ENCODE data around the gene KCNMA1. TPM values are rescaled to one million over a fixed set of nuclear protein-coding genes. Genes with fewer than 3 reads are reported as not detected.

Gene KCNMA1
- total and polyA plus RNA-seq, 9 of the 15 experiments (the other 6 are each of a cell fraction or from before 2014, with no cell fraction given), result 0.01 to 0.95 (median 0.15) TPM; not detected in 4

DNA sequence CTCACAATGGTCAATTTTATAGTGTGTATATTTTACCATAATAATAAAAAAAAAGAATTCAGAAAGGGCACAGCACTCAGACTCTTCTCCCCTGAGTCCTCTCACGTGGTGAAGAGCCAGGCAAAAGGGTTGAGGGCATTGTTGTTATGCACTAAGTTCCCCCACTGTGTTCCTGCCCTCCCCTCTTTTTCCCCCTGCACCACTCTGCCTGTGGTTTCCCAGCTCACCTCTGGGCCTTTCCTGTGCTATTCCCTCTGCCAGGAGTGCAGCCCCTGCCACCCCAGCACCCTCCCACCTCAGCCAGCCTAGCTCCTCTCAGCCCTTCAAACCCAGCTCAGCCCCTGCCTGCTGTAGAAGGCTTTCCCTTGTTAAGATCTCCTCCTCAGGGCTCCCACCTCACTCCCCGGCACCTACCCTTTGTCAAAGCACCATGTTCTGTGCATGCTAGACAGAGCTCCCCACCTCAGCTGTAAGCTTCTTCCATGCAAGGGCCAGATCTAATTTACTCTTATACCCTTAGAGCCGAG lies 108.5 kb downstream of the KCNMA1 start:
- ATAC-seq (no peak), DNase-seq (ENCODE audit: extremely low read depth in 1 of 4, low spot score in 3 of 4) (no peak), FAIRE-seq (no peak)
- H3K9me3 ChIP-seq (replicated peaks; ENCODE audit: control insufficient read depth, insufficient read depth, low read depth, low read length), result no peaks in the 10 kb centered on the region
- no peaks in the 10 kb centered on the region for H3K9me1 ChIP-seq (ENCODE audit: control insufficient read depth, insufficient read depth, low read length)
- H3K4me1 ChIP-seq (replicated peaks in 1 of 2; ENCODE audit: control insufficient read depth in 2 of 2, insufficient read depth in 2 of 2, low read length in 2 of 2), result peaks cover 0 to 5% of the 10 kb centered on the region in 2 experiments; a peak in 3 of 5 replicates
- H4K20me1 ChIP-seq (replicated peaks; ENCODE audit: control insufficient read depth, insufficient read depth, low read length), result no peaks in the 10 kb centered on the region
- H3K4me2 ChIP-seq (ENCODE audit: insufficient read depth, low read length), result no peak overlapping the region
- WGBS (ENCODE audit: insufficient coverage, low coverage, missing lambda C conversion rate), result 4% methylated on average over 3 of the region's 3 CpGs
- H3K27ac ChIP-seq (ENCODE audit: extremely low read depth, low read depth, low read length), result no peak overlapping the region
- peaks cover 0 to 21% of the 10 kb centered on the region in 2 experiments; a peak in 3 of 5 replicates for H3K27me3 ChIP-seq (ENCODE audit: control insufficient read depth in 2 of 2, insufficient read depth in 2 of 2, low read length in 2 of 2)
- in situ Hi-C loops (cut with MboI), result no loop called here
- H3K36me3 ChIP-seq (ENCODE audit: control insufficient read depth, insufficient read depth, low read length), result no peaks in the 10 kb centered on the region
- no peaks in the 10 kb centered on the region for H3K79me2 ChIP-seq (ENCODE audit: control insufficient read depth, insufficient read depth, low read length)
- ChIA-PET POLR2A (no interaction called here), CTCF (ENCODE audit: low intra/inter-chr PET ratio) (no interaction called here)
- H3K4me3 ChIP-seq, result no peak overlapping the region
- no peak overlapping the region for H3K9ac ChIP-seq (ENCODE audit: insufficient read depth in 1 of 2, low read depth in 2 of 2, low read length in 2 of 2)
- TF ChIP-seq, protein P1, sequence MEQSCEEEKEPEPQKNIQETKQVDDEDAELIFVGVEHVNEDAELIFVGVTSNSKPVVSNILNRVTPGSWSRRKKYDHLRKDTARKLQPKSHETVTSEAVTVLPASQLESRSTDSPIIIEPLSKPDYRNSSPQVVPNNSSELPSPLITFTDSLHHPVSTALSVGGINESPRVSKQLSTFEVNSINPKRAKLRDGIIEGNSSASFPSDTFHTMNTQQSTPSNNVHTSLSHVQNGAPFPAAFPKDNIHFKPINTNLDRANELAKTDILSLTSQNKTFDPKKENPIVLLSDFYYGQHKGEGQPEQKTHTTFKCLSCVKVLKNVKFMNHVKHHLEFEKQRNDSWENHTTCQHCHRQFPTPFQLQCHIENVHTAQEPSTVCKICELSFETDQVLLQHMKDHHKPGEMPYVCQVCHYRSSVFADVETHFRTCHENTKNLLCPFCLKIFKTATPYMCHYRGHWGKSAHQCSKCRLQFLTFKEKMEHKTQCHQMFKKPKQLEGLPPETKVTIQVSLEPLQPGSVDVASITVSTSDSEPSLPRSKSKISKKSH (CRISPR knock-in tag; IDR thresholded peaks at IDR 0.05), result no peak
- TF ChIP-seq TBP (optimal IDR thresholded peaks at IDR 0.05; ENCODE audit: low read depth, low read length), result no peak
- intact Hi-C loops (cut with micrococcal nuclease), result no loop called here
- no peak overlapping the region for H2AFZ ChIP-seq (ENCODE audit: low read depth, low read length)
- no TSS peak for BruUV-seq (replicated peaks)

DNA sequence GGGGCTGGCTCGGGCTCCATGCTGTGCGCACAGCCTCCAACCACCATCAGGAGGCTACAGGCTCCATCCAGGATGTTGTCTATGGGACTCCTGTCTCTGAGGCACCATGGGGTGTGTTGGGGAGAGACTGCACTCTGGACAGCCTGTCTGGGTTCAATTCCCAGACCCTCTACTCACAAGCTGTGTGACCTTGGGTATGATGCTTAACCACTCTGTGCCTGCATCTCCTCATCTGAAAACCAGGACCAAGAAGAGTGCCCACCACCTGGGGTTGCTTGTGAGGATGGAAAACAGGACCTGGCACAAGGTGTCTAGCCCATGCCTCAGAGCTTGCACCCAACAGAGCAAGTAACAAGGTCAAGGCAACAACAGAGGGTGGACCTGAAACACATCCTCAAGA lies 109.8 kb downstream of the KCNMA1 start:
- Histone ChIP-seq H3K4me3 (no peak overlapping the region), H2AFZ (ENCODE audit: low read depth, low read length) (no peak overlapping the region), H3K27me3 (ENCODE audit: control insufficient read depth in 2 of 2, insufficient read depth in 2 of 2, low read length in 2 of 2) (peaks cover 0 to 21% of the 10 kb centered on the region in 2 experiments; a peak in 3 of 5 replicates), H3K4me1 (replicated peaks in 1 of 2; ENCODE audit: control insufficient read depth in 2 of 2, insufficient read depth in 2 of 2, low read length in 2 of 2) (peaks cover 0 to 5% of the 10 kb centered on the region in 2 experiments; a peak in 3 of 5 replicates), H3K9me3 (replicated peaks; ENCODE audit: control insufficient read depth, insufficient read depth, low read depth, low read length) (no peaks in the 10 kb centered on the region), H3K9me1 (ENCODE audit: control insufficient read depth, insufficient read depth, low read length) (no peaks in the 10 kb centered on the region), H3K9ac (ENCODE audit: insufficient read depth in 1 of 2, low read depth in 2 of 2, low read length in 2 of 2) (no peak overlapping the region), H3K4me2 (ENCODE audit: insufficient read depth, low read length) (no peak overlapping the region), H3K36me3 (ENCODE audit: control insufficient read depth, insufficient read depth, low read length) (no peaks in the 10 kb centered on the region), H4K20me1 (replicated peaks; ENCODE audit: control insufficient read depth, insufficient read depth, low read length) (no peaks in the 10 kb centered on the region), H3K79me2 (ENCODE audit: control insufficient read depth, insufficient read depth, low read length) (no peaks in the 10 kb centered on the region), H3K27ac (ENCODE audit: extremely low read depth, low read depth, low read length) (no peak overlapping the region)
- ChIA-PET POLR2A (no interaction called here), CTCF (ENCODE audit: low intra/inter-chr PET ratio) (no interaction called here)
- ATAC-seq, result no peak
- in situ Hi-C loops (cut with MboI), result no loop called here
- BruUV-seq (replicated peaks), result no TSS peak
- no peak for FAIRE-seq
- TF ChIP-seq BRF1 (IDR thresholded peaks at IDR 0.05; ENCODE audit: borderline replicate concordance, extremely low read depth, insufficient read length) (no peak), RBM25 (IDR thresholded peaks at IDR 0.05; ENCODE audit: low read depth, low read length, severe bottlenecking) (peak; percentile 34), BCOR (IDR thresholded peaks at IDR 0.05) (peak; percentile 22; the same call in 1 of the 2 replicates), WHSC1 (IDR thresholded peaks at IDR 0.05; ENCODE audit: low read length) (no peak), HDAC6 (IDR thresholded peaks at IDR 0.05; ENCODE audit: low read depth, low read length) (no peak), ZFP36 (IDR thresholded peaks at IDR 0.05; ENCODE audit: low read depth, low read length, partially characterized antibody) (peak; percentile 65), ZEB2 (IDR thresholded peaks at IDR 0.05) (no peak), GATA2 (CRISPR knock-in tag; IDR thresholded peaks at IDR 0.05) (no peak), TCF7 (IDR thresholded peaks at IDR 0.05; ENCODE audit: borderline replicate concordance) (no peak)
- TF ChIP-seq, protein P2, sequence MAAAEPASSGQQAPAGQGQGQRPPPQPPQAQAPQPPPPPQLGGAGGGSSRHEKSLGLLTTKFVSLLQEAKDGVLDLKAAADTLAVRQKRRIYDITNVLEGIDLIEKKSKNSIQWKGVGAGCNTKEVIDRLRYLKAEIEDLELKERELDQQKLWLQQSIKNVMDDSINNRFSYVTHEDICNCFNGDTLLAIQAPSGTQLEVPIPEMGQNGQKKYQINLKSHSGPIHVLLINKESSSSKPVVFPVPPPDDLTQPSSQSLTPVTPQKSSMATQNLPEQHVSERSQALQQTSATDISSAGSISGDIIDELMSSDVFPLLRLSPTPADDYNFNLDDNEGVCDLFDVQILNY (CRISPR knock-in tag; IDR thresholded peaks at IDR 0.05), result no peak
- TF ChIP-seq, protein P3, sequence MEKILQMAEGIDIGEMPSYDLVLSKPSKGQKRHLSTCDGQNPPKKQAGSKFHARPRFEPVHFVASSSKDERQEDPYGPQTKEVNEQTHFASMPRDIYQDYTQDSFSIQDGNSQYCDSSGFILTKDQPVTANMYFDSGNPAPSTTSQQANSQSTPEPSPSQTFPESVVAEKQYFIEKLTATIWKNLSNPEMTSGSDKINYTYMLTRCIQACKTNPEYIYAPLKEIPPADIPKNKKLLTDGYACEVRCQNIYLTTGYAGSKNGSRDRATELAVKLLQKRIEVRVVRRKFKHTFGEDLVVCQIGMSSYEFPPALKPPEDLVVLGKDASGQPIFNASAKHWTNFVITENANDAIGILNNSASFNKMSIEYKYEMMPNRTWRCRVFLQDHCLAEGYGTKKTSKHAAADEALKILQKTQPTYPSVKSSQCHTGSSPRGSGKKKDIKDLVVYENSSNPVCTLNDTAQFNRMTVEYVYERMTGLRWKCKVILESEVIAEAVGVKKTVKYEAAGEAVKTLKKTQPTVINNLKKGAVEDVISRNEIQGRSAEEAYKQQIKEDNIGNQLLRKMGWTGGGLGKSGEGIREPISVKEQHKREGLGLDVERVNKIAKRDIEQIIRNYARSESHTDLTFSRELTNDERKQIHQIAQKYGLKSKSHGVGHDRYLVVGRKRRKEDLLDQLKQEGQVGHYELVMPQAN (IDR thresholded peaks at IDR 0.05; ENCODE audit: borderline replicate concordance), result no peak
- WGBS (ENCODE audit: insufficient coverage, low coverage, missing lambda C conversion rate), result 0% methylated on average over 2 of the region's 2 CpGs
- no peak for DNase-seq (ENCODE audit: extremely low read depth in 1 of 4, low spot score in 3 of 4)
- intact Hi-C loops (cut with micrococcal nuclease), result no loop called here
